IgD-negative memory B cell (primary cell): ENCODE results near the gene CPNE1. TPM values are rescaled to one million over a fixed set of nuclear protein-coding genes. Genes with fewer than 3 reads are reported as not detected.

Experiments
- polyA plus RNA-seq: library from polyadenylated mRNA; unstranded; fragments of 300-500 nt; fragmentation: Illumina TruSeq; gene quantifications from one replicate; pipeline ENCODE4 v1.2.3, GENCODE V29; 2021

Gene CPNE1
- polyA plus RNA-seq, 1 donor from 2014 or later, result 306 TPM

Other genes with a start within 250 kb of the CPNE1 start
- not detected for gene GDF5, start 226.7 kb downstream of the CPNE1 start, polyA plus RNA-seq
- 23.1 TPM for gene CEP250, start 209.3 kb downstream of the CPNE1 start, polyA plus RNA-seq
- gene C20orf173, start 135.2 kb downstream of the CPNE1 start, polyA plus RNA-seq, result not detected
- gene ERGIC3, start 122.8 kb downstream of the CPNE1 start, polyA plus RNA-seq, result 119 TPM
- gene SPAG4, start 49.1 kb downstream of the CPNE1 start, polyA plus RNA-seq, result 1.9 TPM
- 36.9 TPM for gene RBM12, start within 50 bp of the CPNE1 start, polyA plus RNA-seq
- 18.1 TPM for gene NFS1, start 34.5 kb upstream of the CPNE1 start, polyA plus RNA-seq
- 323 TPM for gene ROMO1, start 34.5 kb upstream of the CPNE1 start, polyA plus RNA-seq
- gene RBM39, start 77.4 kb upstream of the CPNE1 start, polyA plus RNA-seq, result 191 TPM
- 107 TPM for gene PHF20, start 107.1 kb upstream of the CPNE1 start, polyA plus RNA-seq